MM.1S (cell line): ENCODE results near the gene PLXNA4.

Experiments used
- EZH2 ChIP-seq: fragments of 300-600 bp; sonication (generic); optimal IDR thresholded peaks from 2 replicates; pipeline ENCODE3; 2017; ENCODE audit warnings: low read depth, mild to moderate bottlenecking, antibody characterized with exemption, low read length, mixed read lengths
- EZH2phosphoT487 ChIP-seq: fragments of 300-600 bp; sonication (generic); IDR thresholded peaks from 2 replicates; pipeline ENCODE4 v1.6.1; 2018; ENCODE audit warnings: antibody characterized with exemption, low read length
- TF ChIP-seq, protein P1 (sequence below): fragments of 300-600 bp; sonication (generic); IDR thresholded peaks from 2 replicates; pipeline ENCODE4 v1.5.1; 2016; ENCODE audit warnings: antibody characterized with exemption, low read length, mixed read lengths

- TF ChIP-seq EZH2 (no peak), EZH2phosphoT487 (no peak)
- TF ChIP-seq, protein P1, sequence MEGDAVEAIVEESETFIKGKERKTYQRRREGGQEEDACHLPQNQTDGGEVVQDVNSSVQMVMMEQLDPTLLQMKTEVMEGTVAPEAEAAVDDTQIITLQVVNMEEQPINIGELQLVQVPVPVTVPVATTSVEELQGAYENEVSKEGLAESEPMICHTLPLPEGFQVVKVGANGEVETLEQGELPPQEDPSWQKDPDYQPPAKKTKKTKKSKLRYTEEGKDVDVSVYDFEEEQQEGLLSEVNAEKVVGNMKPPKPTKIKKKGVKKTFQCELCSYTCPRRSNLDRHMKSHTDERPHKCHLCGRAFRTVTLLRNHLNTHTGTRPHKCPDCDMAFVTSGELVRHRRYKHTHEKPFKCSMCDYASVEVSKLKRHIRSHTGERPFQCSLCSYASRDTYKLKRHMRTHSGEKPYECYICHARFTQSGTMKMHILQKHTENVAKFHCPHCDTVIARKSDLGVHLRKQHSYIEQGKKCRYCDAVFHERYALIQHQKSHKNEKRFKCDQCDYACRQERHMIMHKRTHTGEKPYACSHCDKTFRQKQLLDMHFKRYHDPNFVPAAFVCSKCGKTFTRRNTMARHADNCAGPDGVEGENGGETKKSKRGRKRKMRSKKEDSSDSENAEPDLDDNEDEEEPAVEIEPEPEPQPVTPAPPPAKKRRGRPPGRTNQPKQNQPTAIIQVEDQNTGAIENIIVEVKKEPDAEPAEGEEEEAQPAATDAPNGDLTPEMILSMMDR = no peak
Observed at GRCh38 chr7:132386201-132386681, 190.0 kb downstream of the PLXNA4 start.
